H1 (cell line): Measurements from ENCODE around the gene ZBTB24. TPM values are rescaled to one million over a fixed set of nuclear protein-coding genes. Genes with fewer than 3 reads are reported as not detected.

Experiments
- CTCF ChIA-PET: fragments of 300-600 bp; sonication (Branson Sonifier 250); formaldehyde crosslinking; loops from one replicate; lab custom pipeline; 2021; ENCODE audit not compliant: partially characterized antibody; lab: Charles Lee
- POLR2A ChIA-PET: fragments of 300-600 bp; sonication (Branson Sonifier 250); formaldehyde crosslinking; loops from one replicate; lab custom pipeline; 2021; ENCODE audit warnings: inconsistent platforms; ENCODE audit not compliant: partially characterized antibody; lab: Charles Lee
- DNase-seq, 2 experiments: peaks; one replicate each; pipeline versions ENCODE4 v3.0.0 to v3.0.0-alpha.2; 2010 to 2022; ENCODE audit warnings: low spot score in 2 of 2, low read depth in 1 of 2, mixed read lengths in 1 of 2
- FAIRE-seq: peaks from 2 replicates; lab custom pipeline; 2011; peaks lifted over from hg19 to GRCh38; lab: Jason Lieb, UNC
- H2AFZ ChIP-seq: 2 replicates; pipeline ENCODE4 v1.8.1; 2012; ENCODE audit warnings: low read length, inconsistent platforms
- H2AK5ac ChIP-seq: 2 replicates; pipeline ENCODE4 v1.6.1; 2013; ENCODE audit warnings: low read depth, low read length
- H2BK120ac ChIP-seq: replicated peaks from 2 replicates; pipeline ENCODE3; 2013; ENCODE audit warnings: low read depth, low read length, inconsistent platforms
- H2BK12ac ChIP-seq: 2 replicates; pipeline ENCODE4 v1.6.1; 2013; ENCODE audit warnings: low read depth, low read length
- H2BK15ac ChIP-seq: 2 replicates; pipeline ENCODE4 v1.6.1; 2013; ENCODE audit warnings: low read length
- H2BK20ac ChIP-seq: 2 replicates; pipeline ENCODE4 v1.6.1; 2013; ENCODE audit warnings: low read length
- H2BK5ac ChIP-seq: 2 replicates; pipeline ENCODE4 v1.6.1; 2013; ENCODE audit warnings: low read depth, low read length
- H3K14ac ChIP-seq: 2 replicates; pipeline ENCODE4 v1.6.1; 2013; ENCODE audit warnings: inconsistent platforms; ENCODE audit not compliant: insufficient read length
- H3K18ac ChIP-seq: 2 replicates; pipeline ENCODE4 v1.6.1; 2013; ENCODE audit warnings: low read length; ENCODE audit errors: extremely low read depth
- H3K23ac ChIP-seq: 2 replicates; pipeline ENCODE4 v1.6.1; 2013; ENCODE audit warnings: inconsistent platforms; ENCODE audit not compliant: insufficient read length
- H3K23me2 ChIP-seq: 2 replicates; pipeline ENCODE4 v1.6.1; 2013; ENCODE audit warnings: low read depth, low read length
- H3K27ac ChIP-seq: 2 replicates; pipeline ENCODE4 v1.6.1; 2011; ENCODE audit warnings: low read depth, low read length, inconsistent platforms
- H3K27me3 ChIP-seq, 4 experiments: replicated peaks in 1 of 4; 1 replicate in 1 of 4; 2 replicates in 3 of 4; pipeline versions ENCODE4 v1.6.1 to v1.8.1; 2011 to 2013; ENCODE audit warnings: low read length in 3 of 4, mild to moderate bottlenecking in 3 of 4, inconsistent platforms in 2 of 4, mixed read lengths in 2 of 4, moderate library complexity in 1 of 4; ENCODE audit not compliant: control insufficient read depth in 3 of 4, insufficient read depth in 3 of 4; ENCODE audit errors: extremely low read depth in 1 of 4
- H3K36me3 ChIP-seq, 4 experiments: 2 replicates each; pipeline versions ENCODE4 v1.6.1 to v1.8.1; 2011 to 2013; ENCODE audit warnings: mild to moderate bottlenecking in 4 of 4, low read length in 3 of 4, moderate library complexity in 2 of 4, control low read depth in 1 of 4, inconsistent platforms in 1 of 4; ENCODE audit not compliant: insufficient read depth in 4 of 4, control insufficient read depth in 2 of 4
- H3K4ac ChIP-seq: replicated peaks from 2 replicates; pipeline ENCODE3; 2013; ENCODE audit warnings: low read length, low read depth, mixed read lengths, inconsistent platforms; ENCODE audit not compliant: insufficient read length
- H3K4me1 ChIP-seq, 4 experiments: replicated peaks in 1 of 4; 1 replicate in 1 of 4; 2 replicates in 3 of 4; pipeline versions ENCODE4 v1.6.1 to v1.8.1; 2011 to 2013; ENCODE audit warnings: low read length in 3 of 4, inconsistent platforms in 2 of 4, mixed read lengths in 1 of 4; ENCODE audit not compliant: insufficient read depth in 4 of 4, control insufficient read depth in 3 of 4
- H3K4me2 ChIP-seq, 2 experiments: 2 replicates each; pipeline versions ENCODE4 v1.6.1 to v1.8.1; 2011 to 2013; ENCODE audit warnings: low read depth in 2 of 2, low read length in 2 of 2, control low read depth in 1 of 2, inconsistent platforms in 1 of 2, mild to moderate bottlenecking in 1 of 2; ENCODE audit not compliant: insufficient read depth in 1 of 2
- H3K4me3 ChIP-seq, 4 experiments: fragments of 200-600, 300-600 bp in 1 of 4; sonication (generic), shearing (Covaris generic), sonication (Bioruptor Twin) in 1 of 4; 2 replicates each; pipeline versions ENCODE4 v1.5.1 to v1.8.1; 2011 to 2016; ENCODE audit warnings: low read length in 4 of 4, low read depth in 3 of 4, control low read depth in 2 of 4, inconsistent platforms in 2 of 4, mild to moderate bottlenecking in 2 of 4, mixed read lengths in 1 of 4, moderate library complexity in 1 of 4; ENCODE audit not compliant: insufficient read depth in 2 of 4; ENCODE audit errors: extremely low read depth in 1 of 4
- H3K56ac ChIP-seq: replicated peaks from 2 replicates; pipeline ENCODE3; 2013; ENCODE audit warnings: low read depth, mild to moderate bottlenecking, mixed read lengths, low read length, inconsistent platforms; ENCODE audit not compliant: insufficient read length
- H3K79me1 ChIP-seq: 2 replicates; pipeline ENCODE4 v1.6.1; 2013; ENCODE audit warnings: low read depth, low read length, control low read depth
- H3K79me2 ChIP-seq, 2 experiments: 2 replicates each; pipeline versions ENCODE4 v1.6.1 to v1.8.1; 2012 to 2013; ENCODE audit warnings: low read length in 2 of 2, mild to moderate bottlenecking in 2 of 2, inconsistent platforms in 1 of 2; ENCODE audit not compliant: insufficient read depth in 2 of 2, control insufficient read depth in 1 of 2
- H3K9ac ChIP-seq, 4 experiments: replicated peaks in 1 of 4; 1 replicate in 1 of 4; 2 replicates in 3 of 4; pipeline versions ENCODE4 v1.6.1 to v1.8.1; 2011 to 2013; ENCODE audit warnings: low read depth in 3 of 4, low read length in 3 of 4, control low read depth in 2 of 4, mild to moderate bottlenecking in 2 of 4, moderate library complexity in 2 of 4, inconsistent platforms in 1 of 4; ENCODE audit errors: extremely low read depth in 1 of 4
- H3K9me3 ChIP-seq, 2 experiments: 2 replicates each; pipeline versions ENCODE4 v1.6.1 to v1.8.1; 2012 to 2013; ENCODE audit warnings: mild to moderate bottlenecking in 2 of 2, moderate library complexity in 2 of 2, control low read depth in 1 of 2, inconsistent platforms in 1 of 2, low read depth in 1 of 2, low read length in 1 of 2, mixed read lengths in 1 of 2; ENCODE audit not compliant: insufficient read depth in 2 of 2
- H4K20me1 ChIP-seq, 2 experiments: replicated peaks in 1 of 2; 2 replicates each; pipeline versions ENCODE3 to v1.8.1; 2011 to 2013; ENCODE audit warnings: inconsistent platforms in 2 of 2, low read length in 2 of 2, mild to moderate bottlenecking in 1 of 2; ENCODE audit not compliant: insufficient read depth in 2 of 2, control insufficient read depth in 1 of 2
- H4K5ac ChIP-seq: 2 replicates; pipeline ENCODE4 v1.6.1; 2013; ENCODE audit warnings: low read length, low read depth, mixed read lengths, inconsistent platforms; ENCODE audit not compliant: insufficient read length
- H4K8ac ChIP-seq: 2 replicates; pipeline ENCODE4 v1.8.0; 2013; ENCODE audit warnings: mild to moderate bottlenecking, moderate library complexity, low read length, inconsistent platforms; ENCODE audit not compliant: insufficient read depth; ENCODE audit errors: extremely low read depth
- H4K91ac ChIP-seq: replicated peaks from 2 replicates; pipeline ENCODE3; 2013; ENCODE audit warnings: low read length, mixed read lengths, inconsistent platforms; ENCODE audit not compliant: insufficient read length
- BACH1 ChIP-seq: IDR thresholded peaks from 2 replicates; pipeline ENCODE4 v1.6.1; 2012; ENCODE audit warnings: low read length, improper control_type of control experiment
- BRCA1 ChIP-seq: IDR thresholded peaks from 2 replicates; pipeline ENCODE4 v1.6.1; 2012; ENCODE audit warnings: low read depth, low read length, improper control_type of control experiment
- CREB1 ChIP-seq: IDR thresholded peaks from 2 replicates; pipeline ENCODE4 v1.6.1; 2012; ENCODE audit warnings: inconsistent platforms
- JUN ChIP-seq: IDR thresholded peaks from 2 replicates; pipeline ENCODE4 v1.6.1; 2011; ENCODE audit warnings: low read depth, mild to moderate bottlenecking, improper control_type of control experiment, low read length
- NRF1 ChIP-seq: IDR thresholded peaks from 2 replicates; pipeline ENCODE4 v1.6.1; 2011; ENCODE audit warnings: mild to moderate bottlenecking, low read depth, low read length, improper control_type of control experiment
- PHF8 ChIP-seq: fragments of 200-600 bp; sonication (generic); conservative IDR thresholded peaks from 2 replicates; pipeline ENCODE4 v1.7.1; 2012; ENCODE audit warnings: low read depth, mild to moderate bottlenecking, inconsistent platforms, low read length, moderate library complexity
- POU5F1 ChIP-seq: IDR thresholded peaks from 2 replicates; pipeline ENCODE4 v1.6.1; 2011; ENCODE audit warnings: low read depth, mild to moderate bottlenecking, low read length, moderate library complexity
- RFX5 ChIP-seq: IDR thresholded peaks from 2 replicates; pipeline ENCODE4 v1.6.1; 2011; ENCODE audit warnings: low read depth, low read length, improper control_type of control experiment, borderline replicate concordance
- RXRA ChIP-seq: IDR thresholded peaks from 2 replicates; pipeline ENCODE4 v1.6.1; 2011; ENCODE audit warnings: low read depth, mild to moderate bottlenecking, low read length, moderate library complexity; ENCODE audit not compliant: insufficient read depth
- SP4 ChIP-seq: IDR thresholded peaks from 2 replicates; pipeline ENCODE4 v1.6.1; 2012; ENCODE audit warnings: low read length, inconsistent platforms
- SRF ChIP-seq: IDR thresholded peaks from 2 replicates; pipeline ENCODE4 v1.6.1; 2011; ENCODE audit warnings: mild to moderate bottlenecking, low read depth, low read length, moderate library complexity
- SUZ12 ChIP-seq: fragments of 200-600 bp; sonication (generic); IDR thresholded peaks from 2 replicates; pipeline ENCODE4 v1.6.1; 2012; ENCODE audit warnings: mild to moderate bottlenecking, inconsistent platforms, low read length, moderate library complexity, mixed read lengths
- TAF7 ChIP-seq: optimal IDR thresholded peaks from 2 replicates; pipeline ENCODE3; 2011; ENCODE audit warnings: low read depth, mild to moderate bottlenecking, inconsistent platforms, low read length, moderate library complexity, borderline replicate concordance
- TCF12 ChIP-seq: IDR thresholded peaks from 2 replicates; pipeline ENCODE4 v1.6.1; 2011; ENCODE audit warnings: low read depth, mild to moderate bottlenecking, low read length
- WGBS, 2 experiments: shearing (Covaris generic) in 1 of 2; methylation state at CpG; one replicate each; pipeline versions ENCODE4 v1.1.6 to v1.1.7; 2013 to 2015; ENCODE audit warnings: low lambda C conversion rate in 2 of 2, mixed read lengths in 2 of 2, inconsistent platforms in 1 of 2, low coverage in 1 of 2, missing lambda C conversion rate in 1 of 2; ENCODE audit not compliant: insufficient replicate concordance in 2 of 2, insufficient coverage in 1 of 2, insufficient read length in 1 of 2; ENCODE audit errors: extremely low coverage in 1 of 2, missing lambda C conversion rate in 1 of 2; 5-methylcytosine and 5-hydroxymethylcytosine counted together
- polyA plus RNA-seq, 7 experiments: library from polyadenylated mRNA; depleted of rRNA in 3 of 7; stranded (reverse) in 5 of 7; unstranded in 2 of 7; fragments of >200 nt in 5 of 7; fragments of 200-250 nt in 2 of 7; gene quantifications; 1 replicate in 5 of 7; 2 replicates in 1 of 7; 4 replicates in 1 of 7; pipeline versions ENCODE4 v1.2.1 to v1.2.3, GENCODE V29; 2011 to 2013; ENCODE audit warnings: missing spikeins in 2 of 7, mixed read lengths in 2 of 7
- total RNA-seq: library from RNA; stranded (reverse); fragmentation: NEBNext Ultra II Directional; extraction: Animal tissue kit (Norgen Biotek cat#: 25700); gene quantifications from 2 replicates; pipeline ENCODE4 v1.2.1, GENCODE V29; 2021
- TF ChIP-seq, protein P1 (sequence below): IDR thresholded peaks from 2 replicates; pipeline ENCODE4 v1.6.1; 2012; ENCODE audit warnings: inconsistent platforms

ZBTB24 gene
- total and polyA plus RNA-seq, 2 of the 8 experiments (the other 6 are each of a cell fraction or from before 2014, with no cell fraction given), result 7.5 to 21.0 TPM

GRCh38 chr6:109490713-109491112, 7.7 kb upstream of the ZBTB24 start:
- POLR2A ChIA-PET, result interaction anchor here (1.1 kb wide), 1 partner anchor 34 kb away, joined by 3 read pairs; no protein-coding TSS in a partner anchor
- TF ChIP-seq SP4, result no peak
- TF ChIP-seq SRF, result no peak
- TF ChIP-seq CREB1, result no peak
- TF ChIP-seq RFX5, result no peak
- TF ChIP-seq NRF1, result no peak
- TF ChIP-seq PHF8, result no peak
- TF ChIP-seq RXRA, result no peak
- no peak for TF ChIP-seq SUZ12
- TF ChIP-seq, protein P1, sequence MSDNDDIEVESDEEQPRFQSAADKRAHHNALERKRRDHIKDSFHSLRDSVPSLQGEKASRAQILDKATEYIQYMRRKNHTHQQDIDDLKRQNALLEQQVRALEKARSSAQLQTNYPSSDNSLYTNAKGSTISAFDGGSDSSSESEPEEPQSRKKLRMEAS, result no peak
- no peak for TF ChIP-seq JUN
- no peak for TF ChIP-seq TCF12
- no peak for TF ChIP-seq TAF7
- no peak for TF ChIP-seq BACH1
- TF ChIP-seq BRCA1, result no peak
- no peak for TF ChIP-seq POU5F1

More at GRCh38 chr6:109490713-109491112, 7.7 kb upstream of the ZBTB24 start:
- CTCF ChIA-PET, result interaction anchor here (0.9 to 2.6 kb wide), 6 partner anchors 10 to 295 kb away, joined by 3 to 13 read pairs (median 4); no protein-coding TSS in a partner anchor
- H3K4me3 ChIP-seq, result no peak overlapping the region
- no peak overlapping the region for H3K27ac ChIP-seq
- H2AK5ac ChIP-seq, result no peak overlapping the region
- DNase-seq (peak in 1 of 2 experiments; percentile 41), FAIRE-seq (no peak)
- no peak overlapping the region for H3K9ac ChIP-seq
- H2BK12ac ChIP-seq, result peak overlapping the region; percentile 30; the same call in 1 of the 2 replicates
- H3K56ac ChIP-seq, result no peak overlapping the region
- H2BK20ac ChIP-seq, result no peak overlapping the region
- H3K79me1 ChIP-seq, result no peaks in the 10 kb centered on the region
- H4K8ac ChIP-seq, result no peak overlapping the region
- H3K4me1 ChIP-seq, result peaks cover 3 to 23% (median 18%) of the 10 kb centered on the region in 4 experiments; a peak in 6 of 7 replicates
- H3K36me3 ChIP-seq, result no peaks in the 10 kb centered on the region
- no peak overlapping the region for H2BK120ac ChIP-seq
- H2BK5ac ChIP-seq, result peak overlapping the region; percentile 63; the same call in 1 of the 2 replicates
- H3K27me3 ChIP-seq, result no peaks in the 10 kb centered on the region
- H3K4ac ChIP-seq, result peak overlapping the region; percentile 23
- no peak overlapping the region for H3K14ac ChIP-seq
- WGBS, 2 experiments, result 57% methylated on average over 2 of the region's 2 CpGs; no CpG with 5 or more reads in 1 of the 2 experiments
- H3K79me2 ChIP-seq, result no peaks in the 10 kb centered on the region
- no peak overlapping the region for H2BK15ac ChIP-seq
- no peaks in the 10 kb centered on the region for H4K20me1 ChIP-seq
- no peak overlapping the region for H3K18ac ChIP-seq
- 0 out of 2 replicates have a peak, but pooled peaks cover 2% of the 10 kb centered on the region for H3K23me2 ChIP-seq
- peak overlapping the region; percentile 20 for H4K5ac ChIP-seq
- no peaks in the 10 kb centered on the region for H3K9me3 ChIP-seq
- no peak overlapping the region for H3K23ac ChIP-seq
- peak overlapping the region in 1 of 2 experiments; percentile 59; a peak in 1 of 4 replicates for H3K4me2 ChIP-seq
- H4K91ac ChIP-seq, result no peak overlapping the region
- H2AFZ ChIP-seq, result 0 out of 2 replicates have a peak overlapping the region, but pooled peaks have one; percentile 22
